GM18505 (cell line): ENCODE data around the gene KCNQ1.

Experiments
- ATAC-seq: cut with Tn5 transposase; IDR thresholded peaks from one replicate; pipeline ENCODE4 v1.9.1; 2021; ENCODE audit not compliant: unreplicated experiment
- POLR2A ChIP-seq: IDR thresholded peaks from 4 replicates; pipeline ENCODE4 v1.6.1; 2011; ENCODE audit warnings: borderline replicate concordance; ENCODE audit not compliant: insufficient read depth, insufficient read length; ENCODE audit errors: extremely low read depth

KCNQ1 gene

GRCh38 chr11:2584434-2584811 is 139.6 kb downstream of the KCNQ1 start:
- no peak for ATAC-seq
- TF ChIP-seq POLR2A: no peak

GRCh38 chr11:2584812-2585565 is 140.2 kb downstream of the KCNQ1 start:
- TF ChIP-seq POLR2A: no peak
- no peak for ATAC-seq

GRCh38 chr11:2585566-2586086 is 140.8 kb downstream of the KCNQ1 start:
- ATAC-seq: no peak
- TF ChIP-seq POLR2A: no peak

GRCh38 chr11:2586087-2586792 is 141.4 kb downstream of the KCNQ1 start:
- ATAC-seq: no peak
- TF ChIP-seq POLR2A: no peak

- TF ChIP-seq POLR2A: no peak
- ATAC-seq: no peak
Measured at GRCh38 chr11:2586793-2587131, 142.0 kb downstream of the KCNQ1 start.

GRCh38 chr11:2587132-2587930 is 142.5 kb downstream of the KCNQ1 start:
- ATAC-seq: no peak
- no peak for TF ChIP-seq POLR2A

GRCh38 chr11:2587976-2588748 is 143.4 kb downstream of the KCNQ1 start:
- ATAC-seq: no peak
- TF ChIP-seq POLR2A: no peak

GRCh38 chr11:2588809-2589537 is 144.2 kb downstream of the KCNQ1 start:
- no peak for TF ChIP-seq POLR2A
- ATAC-seq: no peak

- TF ChIP-seq POLR2A: no peak
- ATAC-seq: no peak
Measured at GRCh38 chr11:2589538-2589934, 144.7 kb downstream of the KCNQ1 start.

GRCh38 chr11:2590131-2590964 is 145.5 kb downstream of the KCNQ1 start:
- no peak for TF ChIP-seq POLR2A
- no peak for ATAC-seq

GRCh38 chr11:2590965-2591754 is 146.4 kb downstream of the KCNQ1 start:
- no peak for TF ChIP-seq POLR2A
- ATAC-seq: no peak

- ATAC-seq: no peak
Measured at GRCh38 chr11:2591805-2592204, 147.0 kb downstream of the KCNQ1 start.

More at GRCh38 chr11:2591805-2592204, 147.0 kb downstream of the KCNQ1 start:
- no peak for TF ChIP-seq POLR2A
